Activated CD4-positive, CD25-positive, alpha-beta regulatory T cell treated with anti-CD3 and anti-CD28 coated beads, Interleukin-2, amount 50 U/mL, for 72 hours (primary cell): Measurements from ENCODE around the gene ATF3.

Experiments
- DNase-seq: peaks from one replicate; pipeline ENCODE4 v3.0.0; 2021

ATF3 gene

DNA sequence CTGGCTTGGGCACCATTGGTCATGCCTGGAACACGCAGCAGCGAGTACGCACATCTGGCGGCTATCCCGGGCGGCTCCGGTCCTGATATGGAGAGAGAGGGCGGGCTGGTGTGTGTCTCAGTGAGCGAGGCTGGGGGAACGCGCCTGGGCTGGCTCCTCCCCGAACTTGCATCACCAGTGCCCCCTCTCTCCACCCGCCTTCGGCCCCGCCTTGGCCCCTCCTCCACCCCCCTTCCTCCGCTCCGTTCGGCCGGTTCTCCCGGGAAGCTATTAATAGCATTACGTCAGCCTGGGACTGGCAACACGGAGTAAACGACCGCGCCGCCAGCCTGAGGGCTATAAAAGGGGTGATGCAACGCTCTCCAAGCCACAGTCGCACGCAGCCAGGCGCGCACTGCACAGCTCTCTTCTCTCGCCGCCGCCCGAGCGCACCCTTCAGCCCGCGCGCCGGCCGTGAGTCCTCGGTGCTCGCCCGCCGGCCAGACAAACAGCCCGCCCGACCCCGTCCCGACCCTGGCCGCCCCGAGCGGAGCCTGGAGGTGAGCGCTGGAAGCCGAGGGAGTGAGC lies at the start of gene ATF3:
Gene ATF3, plus strand, starts transcription at position 370 of the 567 bp plus-strand sequence. CDS start 6,261 bp downstream, outside the sequence.
- peak; percentile 81 for DNase-seq

DNA sequence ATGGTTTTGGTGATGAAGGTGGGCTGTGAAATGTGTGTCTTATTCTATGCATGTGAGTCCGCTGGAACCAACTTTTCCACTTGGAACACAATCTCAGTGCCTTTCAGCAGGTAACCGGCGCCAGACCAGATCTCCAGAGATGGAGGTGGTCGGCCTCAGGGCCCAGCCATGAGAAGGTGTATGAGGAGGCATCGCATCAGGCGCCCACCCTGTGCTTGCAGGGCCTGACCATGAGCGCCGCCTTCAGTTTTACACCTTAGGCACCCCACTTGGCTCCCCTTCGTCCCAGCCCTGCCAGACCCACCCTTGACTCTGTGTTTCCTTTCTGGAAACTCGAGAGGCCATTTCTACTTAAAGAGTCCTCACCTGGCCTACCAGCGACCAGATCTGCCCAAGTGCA lies 48.6 kb upstream of the ATF3 start:
- DNase-seq: no peak

DNA sequence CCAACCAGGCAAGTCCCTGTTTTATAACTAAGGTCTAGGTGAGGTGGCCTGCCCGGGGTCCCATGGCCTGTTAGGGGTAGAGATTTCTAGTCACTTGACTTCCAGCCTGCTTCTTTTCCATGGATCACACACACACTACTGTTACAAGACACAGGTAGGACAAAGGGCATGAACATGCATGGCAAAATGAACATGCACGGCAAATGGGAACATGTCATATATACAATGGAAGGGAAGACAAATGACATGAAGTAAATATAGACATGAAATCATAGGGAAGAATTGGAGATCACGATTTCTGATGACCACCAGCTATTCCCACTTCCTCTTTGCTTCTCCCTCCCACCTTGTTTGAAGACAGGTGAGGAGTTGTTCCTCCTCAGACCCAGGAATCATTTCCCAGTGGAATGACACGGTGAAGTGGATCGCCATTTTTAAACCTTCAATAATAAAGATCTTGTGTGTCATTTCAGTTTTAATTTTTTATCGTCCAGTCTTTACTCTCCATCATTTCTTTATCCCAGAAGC lies 47.6 kb upstream of the ATF3 start:
- no peak for DNase-seq

DNA sequence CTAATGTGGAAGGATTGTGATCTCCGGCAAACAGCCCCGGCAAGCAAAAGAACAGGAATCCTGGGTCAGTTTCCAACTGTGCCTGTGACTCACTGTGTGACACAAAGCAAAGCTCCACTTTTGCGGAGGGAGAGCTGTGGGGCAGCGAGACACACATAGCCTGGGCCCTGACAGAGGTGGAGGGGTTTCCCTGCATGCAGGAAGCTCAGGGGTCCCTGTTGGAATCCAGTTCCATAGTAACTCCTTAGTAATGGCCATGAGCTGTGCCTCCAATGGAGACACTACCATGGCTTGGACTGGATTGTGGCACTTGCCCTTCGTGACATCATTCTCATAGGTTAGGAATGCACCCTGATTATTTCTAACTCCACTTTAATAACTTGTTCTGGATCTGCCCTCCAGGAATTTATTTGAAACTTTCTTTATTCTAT lies 47.0 kb upstream of the ATF3 start:
- no peak for DNase-seq

- DNase-seq: no peak
Observed at GRCh38 chr1:212562771-212563170, 45.8 kb upstream of the ATF3 start.

- DNase-seq: no peak
Observed at GRCh38 chr1:212565079-212565478, 43.5 kb upstream of the ATF3 start.

DNA sequence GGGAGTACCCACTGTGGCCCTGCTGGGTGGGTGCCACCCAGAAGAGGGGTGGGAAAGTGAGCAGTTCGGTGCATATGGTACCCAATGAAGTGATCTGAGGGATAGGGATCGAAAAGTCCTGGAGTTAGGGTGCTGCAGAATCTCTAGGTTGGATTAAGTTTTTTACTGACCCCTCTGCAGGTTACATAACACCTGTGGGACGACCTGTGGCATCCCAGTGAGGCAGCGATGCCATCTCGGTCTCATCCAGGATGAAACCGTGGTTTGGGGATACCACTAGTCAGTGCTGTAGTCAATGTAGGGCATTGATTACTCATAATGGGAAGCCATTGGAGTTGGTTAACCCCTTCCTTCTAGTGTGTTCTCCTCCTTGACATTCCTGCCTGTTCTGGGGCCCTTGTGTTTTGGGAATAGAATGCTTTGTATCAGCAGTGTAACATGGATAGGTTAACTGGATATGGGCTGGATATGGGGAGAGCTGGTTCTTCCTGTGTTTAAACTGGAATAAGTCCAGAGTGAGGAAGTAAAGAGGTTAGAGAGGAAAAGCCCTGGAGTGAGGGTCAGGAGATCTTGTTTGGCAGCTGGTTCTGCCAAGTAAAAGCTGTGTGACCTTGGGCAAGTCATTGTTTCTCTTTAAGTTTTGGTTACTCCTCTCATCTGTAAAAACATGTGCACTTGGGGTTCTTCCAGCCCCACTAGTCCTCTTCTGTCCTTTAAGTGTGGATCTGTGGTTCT lies 42.8 kb upstream of the ATF3 start:
- DNase-seq: no peak

GRCh38 chr1:212566522-212567479 lies 41.8 kb upstream of the ATF3 start:
- DNase-seq: peak; percentile 45

DNA sequence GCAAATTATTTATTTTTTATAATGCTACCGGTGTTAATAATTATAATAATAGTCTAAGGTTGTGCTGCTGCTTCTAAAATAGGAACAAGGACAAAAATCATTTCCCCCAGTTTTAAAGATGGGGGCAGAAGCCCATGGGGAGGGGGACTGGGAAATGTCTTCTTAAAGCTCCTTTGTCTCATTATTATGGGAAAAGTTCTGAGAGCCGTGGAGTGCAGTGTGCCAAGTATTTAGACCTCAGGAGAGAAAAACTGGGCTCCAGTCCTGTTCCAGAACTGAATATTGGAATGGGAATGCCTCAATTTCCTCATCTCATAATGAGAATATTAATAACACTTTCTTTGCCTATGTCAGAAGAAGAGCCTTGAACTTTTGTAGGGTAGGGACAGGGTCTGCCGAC lies 40.9 kb upstream of the ATF3 start:
- DNase-seq: no peak

- DNase-seq: no peak
Observed at GRCh38 chr1:212568978-212569537, 39.5 kb upstream of the ATF3 start.

DNA sequence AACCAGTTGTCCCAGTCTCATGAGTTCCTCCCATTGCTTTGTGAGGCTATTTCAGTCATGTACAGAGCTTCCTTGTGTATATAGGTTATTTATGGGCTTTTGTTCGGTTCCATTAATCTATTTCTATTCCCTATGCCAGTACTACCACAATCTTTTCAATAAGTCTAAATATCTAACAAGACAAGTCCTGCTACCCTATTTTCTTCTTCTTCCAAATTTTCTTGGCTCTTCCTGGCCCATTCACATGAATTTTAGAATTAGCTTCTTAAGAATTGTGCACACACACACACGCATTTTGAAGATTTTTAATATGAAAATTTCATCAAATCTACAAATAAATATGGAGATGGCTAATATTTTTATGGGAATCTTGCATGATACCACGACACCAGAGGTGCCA lies 33.8 kb upstream of the ATF3 start:
- DNase-seq: no peak

- DNase-seq: no peak
Observed at GRCh38 chr1:212575333-212575732, 33.2 kb upstream of the ATF3 start.

DNA sequence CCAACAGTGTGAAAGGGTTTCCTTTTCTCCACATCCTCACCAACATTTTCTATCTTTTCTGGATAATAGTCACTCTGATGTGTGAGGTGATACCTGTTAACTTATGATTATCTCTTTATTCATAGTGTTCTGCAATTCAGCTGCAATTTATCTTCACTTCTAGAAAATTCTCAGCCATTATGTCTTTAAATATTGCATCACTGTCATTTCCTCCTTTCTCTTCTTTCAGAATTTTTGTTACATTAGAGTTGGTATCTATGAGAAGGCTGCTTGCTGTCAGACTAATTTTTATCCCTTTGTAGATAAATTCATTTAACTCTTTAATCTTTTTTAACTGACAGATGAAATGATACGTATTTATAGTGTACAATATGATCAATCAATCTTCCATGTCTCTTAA lies 30.5 kb upstream of the ATF3 start:
- no peak for DNase-seq

GRCh38 chr1:212581034-212581433 lies 27.5 kb upstream of the ATF3 start:
- no peak for DNase-seq

- DNase-seq: no peak
Observed at GRCh38 chr1:212582291-212582690, 26.3 kb upstream of the ATF3 start.

DNA sequence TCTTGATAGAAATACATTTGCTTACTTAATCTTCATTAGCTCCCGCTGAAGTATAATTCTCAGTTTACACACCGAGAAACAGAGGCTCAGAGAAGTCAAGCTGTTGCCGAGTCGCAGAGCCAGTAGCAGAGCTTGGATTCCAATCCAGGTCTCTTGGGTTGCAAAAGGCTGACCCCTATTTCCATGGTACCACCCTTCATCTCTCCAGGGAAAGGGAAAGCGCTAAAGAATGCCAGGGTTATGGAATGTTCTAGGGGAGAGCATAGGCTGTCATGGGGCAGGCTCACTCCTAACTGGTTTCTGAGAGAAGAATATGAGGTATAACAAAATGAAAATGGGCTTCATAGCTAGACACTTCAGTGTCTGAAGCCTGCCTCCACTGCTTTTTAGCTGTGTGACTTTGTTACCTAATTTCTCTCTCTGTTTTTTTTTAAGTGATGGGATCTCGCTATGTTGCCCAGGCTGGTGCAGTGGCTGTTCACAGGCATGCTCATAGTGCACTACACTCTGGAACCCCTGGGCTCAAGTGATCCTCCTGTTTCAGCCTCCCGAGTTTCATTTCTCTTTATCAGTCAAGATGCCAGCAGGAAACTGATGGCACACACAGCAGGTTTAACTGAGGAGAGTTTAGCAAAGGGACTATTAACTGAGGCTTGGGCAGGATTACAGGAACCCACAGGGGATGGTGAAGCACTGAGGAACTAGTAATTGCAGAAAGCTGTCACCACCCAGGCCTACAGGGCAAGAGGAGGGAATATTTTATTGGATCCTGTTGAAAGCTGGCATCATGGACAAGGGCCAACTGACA lies 25.5 kb upstream of the ATF3 start:
- DNase-seq: no peak

DNA sequence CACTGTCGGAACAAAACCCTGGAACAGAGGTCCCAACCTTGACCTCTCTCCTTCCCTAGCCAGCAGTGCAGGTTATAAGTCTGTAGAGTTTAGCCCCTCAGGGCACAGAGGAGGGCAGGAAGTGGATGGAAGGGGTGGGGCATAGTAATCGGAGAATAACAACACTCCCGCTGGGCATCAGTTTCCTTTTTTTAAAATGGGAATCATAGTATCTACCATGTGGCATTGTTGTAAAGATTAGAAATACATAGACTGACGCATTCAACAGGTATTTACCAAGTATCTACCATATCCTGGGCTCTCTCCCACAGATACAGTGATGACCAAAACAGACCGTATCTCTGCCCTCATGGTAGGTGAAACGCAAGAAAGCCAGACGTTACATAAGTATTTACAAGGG lies 24.9 kb upstream of the ATF3 start:
- no peak for DNase-seq

- no peak for DNase-seq
Observed at GRCh38 chr1:212584092-212584886, 24.3 kb upstream of the ATF3 start.

GRCh38 chr1:212585210-212585609 lies 23.4 kb upstream of the ATF3 start:
- no peak for DNase-seq

DNA sequence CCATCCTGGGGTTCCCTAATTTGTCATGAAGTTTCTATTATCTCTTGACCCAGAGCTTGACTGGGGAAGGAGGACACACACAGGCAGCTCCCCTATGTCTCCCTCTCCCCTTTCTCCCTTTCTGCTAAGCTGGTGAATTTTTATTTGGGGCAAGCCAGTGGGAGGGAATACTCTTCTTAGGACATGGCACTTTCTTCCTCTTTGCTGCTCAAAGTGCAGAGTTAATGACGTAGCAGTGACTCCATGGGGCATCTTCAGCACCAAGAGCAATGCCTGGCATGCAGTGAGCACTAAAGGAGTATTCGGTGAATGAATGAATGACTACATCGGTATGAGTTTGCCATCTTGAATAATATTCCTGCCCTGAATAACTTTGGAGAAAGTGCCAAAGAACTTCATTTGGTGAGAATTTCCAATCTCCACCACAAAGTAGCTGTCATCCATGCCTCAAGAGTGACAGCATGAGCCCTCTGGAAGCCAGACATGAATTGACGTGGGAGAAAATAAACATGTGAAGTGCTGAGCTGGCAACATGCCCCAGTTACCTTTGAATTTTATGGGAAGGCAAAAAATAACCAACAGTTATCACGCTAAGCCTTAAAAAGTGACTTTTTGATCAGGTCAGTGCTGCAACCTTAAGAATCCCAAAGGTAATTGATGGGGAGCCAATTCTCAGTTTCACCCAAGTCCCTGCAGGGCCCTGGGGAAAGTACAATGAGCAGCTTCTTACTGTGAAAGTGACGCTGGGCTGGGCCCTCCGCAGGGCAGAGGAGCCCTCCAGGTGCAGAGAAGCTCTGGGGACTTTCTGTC lies 22.1 kb upstream of the ATF3 start:
- no peak for DNase-seq
